HG02610 (cell line): Measurements from ENCODE around the gene LEKR1.
"Not testable (repeated sequence)": the region's sequence is repeated elsewhere in the genome, so short reads cannot be mapped to it uniquely, and the experiment has no call there.

ENCODE experiments used
- ATAC-seq: cut with Tn5 transposase; IDR thresholded peaks from one replicate; pipeline ENCODE4 v1.9.1; 2021; ENCODE audit warnings: mild to moderate bottlenecking, moderate library complexity; ENCODE audit not compliant: unreplicated experiment

Gene LEKR1

GRCh38 chr3:156897851-156898250, 71.7 kb downstream of the LEKR1 start:
- ATAC-seq = not testable (repeated sequence)

GRCh38 chr3:156898296-156898880, 72.2 kb downstream of the LEKR1 start:
- ATAC-seq = no peak

DNA sequence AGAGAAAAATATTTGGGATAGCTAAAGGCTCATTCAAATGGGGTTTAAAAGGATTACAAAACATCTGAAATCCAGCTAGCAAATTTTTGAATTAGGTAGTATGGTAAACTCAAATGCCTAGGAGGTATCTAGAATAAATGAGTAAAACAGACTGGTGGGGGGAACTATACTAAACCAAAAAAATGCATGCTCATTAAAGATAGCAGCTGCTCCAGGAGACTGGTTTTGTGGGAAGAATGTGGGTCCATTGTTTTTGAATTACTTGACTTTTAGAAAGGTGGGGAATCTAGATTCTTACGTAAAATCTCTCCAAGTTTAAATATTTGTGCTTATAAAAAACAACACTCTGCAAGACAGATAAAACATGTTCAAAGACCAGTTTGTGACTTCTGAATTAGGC, 73.8 kb downstream of the LEKR1 start:
- ATAC-seq = no peak

DNA sequence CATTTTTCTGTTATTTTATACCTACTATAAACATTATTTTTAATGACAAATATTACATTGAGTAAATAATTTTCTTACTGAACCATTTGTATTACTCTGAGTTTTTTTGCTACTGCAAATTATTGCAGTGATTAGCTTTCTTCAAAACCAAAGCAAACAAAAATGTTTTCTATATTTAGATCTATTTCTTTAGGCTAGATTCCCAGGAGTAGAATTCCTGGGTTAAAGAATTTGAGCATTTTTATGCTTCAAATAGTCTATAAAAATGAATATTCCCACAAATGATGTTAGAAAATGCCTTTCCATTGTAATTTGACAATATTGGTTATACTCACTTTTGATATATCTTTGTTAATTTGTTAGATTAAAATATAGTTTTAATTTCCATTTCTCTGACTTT, 76.8 kb downstream of the LEKR1 start:
- no peak for ATAC-seq

DNA sequence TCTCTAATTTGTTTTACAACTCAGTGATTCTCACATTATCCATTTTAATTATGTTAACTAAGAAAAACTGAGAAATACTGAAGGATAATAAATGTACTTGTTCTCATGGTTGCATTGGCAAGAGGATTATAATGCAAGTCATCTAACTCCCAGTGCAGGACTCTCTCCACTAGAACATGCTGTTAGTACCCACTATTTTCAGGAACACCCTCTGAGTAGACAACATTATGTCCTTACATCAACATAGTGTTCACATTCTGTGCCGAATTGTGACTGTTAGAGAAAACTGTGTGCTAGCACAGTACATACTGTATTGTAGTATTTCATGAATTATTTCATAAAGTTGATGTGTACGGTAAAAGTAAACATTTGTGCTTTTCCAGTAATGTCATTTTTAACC, 80.1 kb downstream of the LEKR1 start:
- no peak for ATAC-seq

DNA sequence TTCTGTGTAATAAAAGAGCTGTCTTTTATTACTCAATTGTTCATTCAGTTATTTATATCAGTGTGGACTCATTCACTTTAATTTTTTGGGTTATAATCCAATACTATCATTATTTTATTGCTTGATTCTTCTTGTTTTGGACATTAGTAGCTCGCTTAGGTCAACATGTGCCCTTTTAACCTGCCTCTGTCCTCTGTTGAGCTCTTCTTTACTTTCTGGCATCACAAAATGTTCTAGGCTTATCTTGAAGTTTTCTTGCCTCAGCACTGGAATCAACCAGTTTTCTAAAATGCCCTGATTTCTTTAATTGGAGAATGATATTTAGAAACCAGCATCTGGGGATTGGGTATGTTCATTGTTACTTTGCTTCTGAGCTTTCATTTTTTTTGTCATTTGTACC, 82.2 kb downstream of the LEKR1 start:
- ATAC-seq = no peak

GRCh38 chr3:156910022-156910421, 83.9 kb downstream of the LEKR1 start:
- no peak for ATAC-seq

DNA sequence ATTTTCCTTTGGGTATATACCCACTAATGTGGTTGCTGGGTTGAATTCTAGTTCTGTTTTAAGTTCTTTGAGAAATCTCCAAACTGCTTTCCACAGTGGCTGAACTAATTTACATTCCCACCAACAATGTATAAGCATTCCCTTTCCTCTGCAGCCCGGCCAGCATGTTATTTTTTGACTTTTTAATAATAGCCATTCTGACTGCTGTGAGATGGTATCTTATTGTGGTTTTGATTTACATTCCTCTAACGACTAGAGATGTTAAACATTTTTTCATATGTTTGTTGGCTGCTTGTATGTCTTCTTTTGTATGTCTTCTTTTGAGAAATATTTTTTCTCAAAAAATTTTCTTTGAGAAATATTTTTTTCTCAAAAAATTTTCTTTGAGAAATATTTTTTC, 84.7 kb downstream of the LEKR1 start:
- ATAC-seq = not testable (repeated sequence)

- not testable (repeated sequence) for ATAC-seq
These were observed 88.1 kb downstream of the LEKR1 start for GRCh38 chr3:156914300-156914699.

DNA sequence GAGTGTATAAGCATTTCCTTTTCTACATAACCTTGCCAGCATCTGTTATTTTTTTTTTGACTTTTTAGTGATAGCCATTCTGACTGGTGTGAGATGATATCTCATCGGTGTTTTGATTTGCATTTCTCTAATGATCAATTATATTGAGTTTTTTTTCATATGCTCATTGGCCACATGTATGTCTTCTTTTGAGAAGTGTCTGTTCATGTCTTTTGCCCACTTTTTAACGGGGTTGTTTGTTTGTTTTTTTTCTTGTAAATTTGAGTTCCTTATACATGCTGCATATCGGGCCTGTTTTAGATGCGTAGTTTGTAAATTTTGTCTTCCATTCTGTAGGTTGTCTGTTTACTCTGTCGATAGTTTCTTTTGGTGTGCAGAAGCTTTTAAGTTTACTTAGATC, 89.2 kb downstream of the LEKR1 start:
- no peak for ATAC-seq

DNA sequence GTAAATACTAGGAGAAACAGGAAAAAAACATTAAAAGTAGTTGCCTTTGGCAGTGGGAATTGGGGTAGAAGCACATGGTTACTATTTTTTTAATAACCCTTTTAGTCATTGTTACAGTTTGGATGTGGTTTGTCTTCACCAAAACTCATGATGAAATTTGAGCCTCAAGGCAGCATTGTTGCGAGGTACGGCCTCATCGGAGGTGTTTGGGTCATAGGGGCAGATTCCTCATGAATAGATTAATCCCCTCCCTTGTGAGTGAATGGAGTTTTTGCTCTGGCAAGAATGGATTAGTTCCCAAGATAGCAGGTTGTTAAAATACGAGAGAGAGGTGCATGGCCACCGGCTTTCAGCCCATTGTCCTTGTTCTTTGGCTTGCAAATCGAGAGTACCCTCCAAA, 92.6 kb downstream of the LEKR1 start:
- ATAC-seq = no peak

DNA sequence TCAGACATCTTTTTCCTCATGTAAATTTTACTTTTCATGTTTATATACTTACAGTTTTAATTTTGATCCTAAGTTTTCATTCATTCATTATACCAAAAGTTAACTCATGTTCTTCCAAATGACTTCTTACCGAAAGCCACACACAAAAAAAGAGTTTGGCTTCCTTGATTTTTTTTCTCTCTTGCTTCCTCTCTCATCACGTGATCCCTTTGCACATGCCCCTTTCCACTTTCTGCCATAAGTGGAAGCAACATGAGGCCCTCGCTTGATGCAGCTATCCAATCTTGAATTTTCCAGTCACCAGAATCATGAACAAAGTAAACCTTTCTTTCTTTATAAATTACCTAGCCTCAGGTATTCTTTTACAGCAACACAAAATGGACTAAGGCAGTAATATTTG, 93.7 kb downstream of the LEKR1 start:
- ATAC-seq = no peak

GRCh38 chr3:156920399-156920798, 94.2 kb downstream of the LEKR1 start:
- ATAC-seq = no peak

- no peak for ATAC-seq
These were observed 97.2 kb downstream of the LEKR1 start for GRCh38 chr3:156923349-156923748.

DNA sequence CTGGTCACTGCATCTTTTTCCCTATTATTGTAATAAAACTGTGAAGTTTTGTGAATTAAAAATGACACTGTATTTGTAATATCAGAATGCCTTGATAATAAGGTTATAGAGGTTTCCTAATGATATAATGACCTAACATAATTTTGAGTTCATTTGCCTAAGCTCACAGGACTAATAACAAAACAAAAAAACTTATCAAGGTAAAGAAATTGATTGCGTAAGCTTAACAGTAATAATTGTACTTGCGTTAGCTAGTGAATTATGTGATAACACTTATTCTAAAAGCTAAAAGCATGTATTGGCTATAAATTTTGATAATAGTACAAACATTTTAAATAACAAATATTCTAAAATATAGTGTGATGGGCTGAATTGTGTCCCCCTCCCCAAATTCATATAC, 112.6 kb downstream of the LEKR1 start:
- ATAC-seq = no peak

DNA sequence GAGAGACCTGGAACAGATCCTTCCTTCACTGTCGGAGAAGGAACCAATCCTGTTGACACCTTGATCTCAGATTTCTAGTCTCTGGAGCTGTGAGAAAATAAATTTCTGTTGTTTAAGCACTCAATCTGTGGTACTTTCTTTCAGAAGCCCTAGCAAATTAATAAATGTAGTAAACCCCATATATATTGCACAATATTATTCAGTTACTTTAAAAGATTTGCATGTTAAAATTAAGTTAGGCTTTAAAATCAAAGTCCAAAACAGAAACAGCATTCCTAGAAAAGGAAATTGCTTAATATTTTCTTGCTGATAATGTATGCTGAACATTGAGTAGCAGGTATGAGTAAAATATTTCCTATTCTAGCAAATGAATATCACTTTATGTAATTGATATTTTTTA, 113.2 kb downstream of the LEKR1 start:
- ATAC-seq = no peak

DNA sequence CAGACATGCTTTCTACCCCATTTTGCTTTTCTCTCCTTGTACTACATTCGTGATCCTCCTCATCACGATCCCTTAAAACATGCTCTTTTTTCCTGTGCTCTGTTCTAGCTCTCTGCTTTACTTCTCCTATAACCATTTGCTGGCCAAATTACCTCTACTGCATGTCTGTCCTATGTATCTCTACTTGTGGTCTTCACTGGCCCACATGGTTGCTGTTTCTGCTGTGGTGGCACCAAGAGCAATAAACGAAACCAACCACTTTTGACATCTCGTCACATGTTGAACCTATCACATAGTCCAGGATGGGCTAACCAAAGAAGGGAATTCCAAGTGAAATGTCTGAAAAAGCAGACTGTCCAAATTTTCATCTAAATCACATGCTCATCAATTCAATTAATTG, 115.2 kb downstream of the LEKR1 start:
- no peak for ATAC-seq

DNA sequence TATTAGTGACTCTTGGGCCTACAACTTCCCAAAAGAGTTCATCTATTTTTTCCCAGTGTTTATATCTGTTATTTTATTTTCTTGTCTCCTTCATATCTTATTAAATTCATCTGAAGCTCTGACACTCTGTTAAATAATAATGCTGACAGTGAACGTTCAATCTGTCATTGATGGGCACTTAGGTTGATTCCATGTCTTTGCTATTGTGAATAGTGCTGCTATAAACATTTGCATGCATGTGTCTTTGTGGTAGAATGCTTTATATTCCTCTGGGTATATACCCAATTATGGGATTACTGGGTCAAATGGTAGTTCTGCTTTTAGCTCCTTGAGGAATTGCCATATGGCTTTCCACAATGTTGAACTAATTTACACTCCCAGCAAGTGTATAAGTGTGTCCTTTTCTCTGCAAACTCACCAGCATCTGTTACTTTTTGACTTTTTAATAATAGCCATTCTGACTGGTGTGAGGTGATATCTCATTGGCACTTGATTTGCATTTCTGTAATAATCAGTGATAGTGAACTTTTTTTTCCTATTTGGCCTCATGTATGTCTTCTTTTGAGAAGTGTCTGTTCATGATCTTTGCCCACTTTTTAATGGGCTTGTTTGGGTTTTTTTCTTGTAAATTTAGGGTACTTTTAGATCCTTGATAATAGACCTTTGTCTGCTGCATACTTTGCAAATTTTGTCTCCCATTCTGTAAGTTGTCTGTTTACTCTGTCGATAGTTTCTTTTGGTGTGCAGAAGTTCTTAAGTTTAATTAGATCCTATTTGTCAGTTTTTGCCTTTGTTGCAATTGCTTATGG, 122.5 kb downstream of the LEKR1 start:
- no peak for ATAC-seq

DNA sequence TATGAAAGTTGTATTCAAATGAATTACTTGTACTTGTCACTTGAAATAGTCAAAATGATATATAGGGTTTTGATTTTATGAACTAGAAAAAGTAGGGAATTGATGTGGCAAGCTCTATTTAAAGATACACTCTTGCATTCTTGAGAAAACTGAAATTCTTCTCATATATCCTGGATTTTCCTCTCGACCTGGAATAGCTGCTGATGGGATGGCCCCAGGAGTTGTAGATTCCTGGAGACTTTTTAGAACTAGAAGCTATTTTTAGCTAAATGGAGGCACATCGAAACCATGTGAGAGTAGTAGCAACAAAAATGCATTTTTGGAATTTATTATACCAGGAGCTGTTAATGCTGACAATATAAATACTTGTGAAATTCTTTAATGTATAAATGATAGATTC, 125.9 kb downstream of the LEKR1 start:
- no peak for ATAC-seq

DNA sequence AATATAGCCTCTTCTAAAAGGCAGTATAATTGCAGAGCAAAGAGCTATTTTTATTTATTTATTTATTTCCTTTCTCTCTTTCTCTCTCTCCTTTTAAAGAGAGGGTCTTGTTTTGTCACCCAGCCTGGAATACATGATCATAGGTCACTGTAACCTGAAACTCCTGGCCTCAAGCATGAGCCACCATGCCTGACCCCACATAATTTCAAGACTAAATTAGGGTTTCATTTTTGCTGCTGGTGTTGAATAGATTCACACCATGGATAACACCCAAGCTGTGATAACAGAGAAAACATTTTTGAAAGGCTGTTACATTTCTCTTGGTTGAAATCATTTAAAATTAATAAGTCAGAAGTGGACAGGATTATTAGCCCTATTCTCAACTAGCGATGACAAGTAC, 131.6 kb downstream of the LEKR1 start:
- peak; percentile 65 for ATAC-seq

DNA sequence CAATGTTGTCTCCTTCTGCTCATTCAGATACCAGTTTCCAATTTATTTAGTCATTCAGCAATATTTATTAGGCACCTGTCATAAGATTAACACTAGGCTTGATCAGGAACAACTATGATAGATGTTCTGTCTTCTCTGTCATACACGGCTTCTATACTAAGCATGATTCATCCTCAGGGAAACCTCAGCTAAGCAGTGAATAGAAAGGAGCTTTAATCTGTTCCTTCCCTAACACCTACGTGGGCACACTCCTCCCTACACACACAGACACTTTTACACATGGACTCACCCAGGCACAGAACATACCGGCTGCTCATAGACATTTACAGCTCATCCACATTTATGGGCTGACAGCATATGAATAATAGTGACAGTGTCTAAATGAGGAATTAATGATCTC, 136.9 kb downstream of the LEKR1 start:
- no peak for ATAC-seq

DNA sequence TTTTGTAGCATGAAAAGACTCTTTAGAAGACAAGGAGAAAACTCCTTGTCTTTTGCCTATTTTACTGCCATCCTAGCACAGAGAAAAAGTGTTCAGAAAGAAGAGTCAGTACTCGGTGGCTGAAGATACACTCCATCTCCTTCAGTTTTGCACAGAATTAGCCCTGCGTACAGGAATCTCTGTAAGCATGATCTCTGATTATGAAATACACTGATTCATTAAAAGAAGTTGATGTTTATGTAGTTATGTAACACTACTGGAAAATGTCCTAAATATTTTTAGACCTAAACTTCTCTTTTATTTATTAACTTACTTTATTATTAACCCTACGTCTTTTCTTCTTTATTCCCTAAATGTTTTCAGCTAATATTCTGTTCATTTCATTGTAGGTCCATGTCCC, 138.4 kb downstream of the LEKR1 start:
- no peak for ATAC-seq

DNA sequence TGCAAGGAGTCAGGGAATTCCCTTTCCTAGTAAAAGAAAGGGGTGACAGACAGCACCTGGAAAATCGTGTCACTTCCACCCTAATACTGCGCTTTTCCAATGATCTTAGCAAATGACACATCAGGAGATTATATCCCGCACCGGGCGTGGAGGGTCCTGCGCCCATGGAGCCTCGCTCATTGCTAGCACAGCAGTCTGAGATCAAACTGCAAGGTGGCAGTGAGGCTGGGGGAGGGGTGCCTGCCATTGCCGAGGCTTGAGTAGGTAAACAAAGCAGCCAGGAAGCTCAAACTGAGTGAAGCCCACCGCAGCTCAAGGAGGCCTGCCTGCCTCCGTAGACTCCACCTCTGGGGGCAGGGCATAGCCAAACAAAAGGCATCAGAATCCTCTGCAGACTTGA, 140.2 kb downstream of the LEKR1 start:
- ATAC-seq = not testable (repeated sequence)
